Neural cell (in vitro differentiated cells): Measurements from ENCODE around the gene GET4. TPM values are rescaled to one million over a fixed set of nuclear protein-coding genes. Genes with fewer than 3 reads are reported as not detected.

Experiments used
- H2AFZ ChIP-seq: fragments of 200-600, 300-800 bp; sonication (generic), shearing (Covaris generic); 2 replicates; pipeline ENCODE4 v1.6.0; 2014; ENCODE audit warnings: low read depth, mild to moderate bottlenecking, antibody characterized with exemption, low read length, moderate library complexity
- H3F3A ChIP-seq: fragments of 200-600 bp; shearing (Covaris generic); 2 replicates; pipeline ENCODE4 v1.6.1; 2016; ENCODE audit warnings: mild to moderate bottlenecking, moderate library complexity, mixed read lengths, antibody characterized with exemption, low read length; ENCODE audit not compliant: insufficient read depth, poor library complexity, severe bottlenecking
- H3K27ac ChIP-seq: fragments of 200-600, 300-800 bp; sonication (generic), shearing (Covaris generic); 2 replicates; pipeline ENCODE4 v1.5.1; 2014; ENCODE audit warnings: mild to moderate bottlenecking, low read length, moderate library complexity
- H3K27me3 ChIP-seq: fragments of 300-800, 200-600 bp; sonication (generic), shearing (Covaris generic); 2 replicates; pipeline ENCODE4 v1.6.0; 2014; ENCODE audit warnings: mild to moderate bottlenecking, low read depth, low read length, moderate library complexity; ENCODE audit not compliant: insufficient read depth
- H3K36me3 ChIP-seq: fragments of 300-800, 200-600 bp; sonication (generic), shearing (Covaris generic); 2 replicates; pipeline ENCODE4 v1.5.1; 2014; ENCODE audit warnings: mild to moderate bottlenecking, antibody characterized with exemption, low read length, moderate library complexity; ENCODE audit not compliant: insufficient read depth
- H3K4me2 ChIP-seq: fragments of 300-800, 200-600 bp; sonication (generic), shearing (Covaris generic); 2 replicates; pipeline ENCODE4 v1.6.0; 2014; ENCODE audit warnings: mild to moderate bottlenecking, low read length
- H3K4me3 ChIP-seq: fragments of 300-800, 200-600 bp; sonication (generic), shearing (Covaris generic); 2 replicates; pipeline ENCODE4 v1.5.1; 2014; ENCODE audit warnings: mild to moderate bottlenecking, low read length, moderate library complexity
- H3K79me2 ChIP-seq: fragments of 200-600 bp; shearing (Covaris generic); replicated peaks from 2 replicates; pipeline ENCODE4 v1.6.0; 2014; ENCODE audit warnings: mild to moderate bottlenecking, low read length, moderate library complexity; ENCODE audit not compliant: insufficient read depth
- H3K9ac ChIP-seq: fragments of 300-800, 200-600 bp; sonication (generic), shearing (Covaris generic); 2 replicates; pipeline ENCODE4 v1.6.1; 2016; ENCODE audit warnings: mild to moderate bottlenecking, low read length, mixed read lengths
- H3K9me2 ChIP-seq: fragments of 200-600 bp; shearing (Covaris generic); 2 replicates; pipeline ENCODE4 v1.6.1; 2016; ENCODE audit warnings: mild to moderate bottlenecking, low read length, mixed read lengths; ENCODE audit not compliant: insufficient read depth
- H3K9me3 ChIP-seq: fragments of 200-600, 300-800 bp; sonication (generic), shearing (Covaris generic); 2 replicates; pipeline ENCODE4 v1.6.1; 2016; ENCODE audit warnings: mild to moderate bottlenecking, mixed run types, low read length, moderate library complexity, mixed read lengths
- H4K20me1 ChIP-seq: fragments of 200-600 bp; shearing (Covaris generic); 2 replicates; pipeline ENCODE4 v1.6.1; 2016; ENCODE audit warnings: mild to moderate bottlenecking, mixed run types; ENCODE audit not compliant: insufficient read depth
- CTCF ChIP-seq: fragments of 450-650 bp; IDR thresholded peaks from 2 replicates; pipeline ENCODE4 v1.5.1; 2014; ENCODE audit warnings: antibody characterized with exemption, mild to moderate bottlenecking, moderate library complexity; ENCODE audit not compliant: poor library complexity, severe bottlenecking
- EP300 ChIP-seq: fragments of 450-650 bp; conservative IDR thresholded peaks from 2 replicates; pipeline ENCODE4 v1.6.1; 2014; ENCODE audit warnings: antibody characterized with exemption, mild to moderate bottlenecking, moderate library complexity; ENCODE audit not compliant: poor library complexity, severe bottlenecking
- EZH2 ChIP-seq: fragments of 200-600, 300-800 bp; shearing (Covaris generic), sonication (generic); IDR thresholded peaks from 2 replicates; pipeline ENCODE4 v1.6.1; 2014; ENCODE audit warnings: antibody characterized with exemption, low read length, borderline replicate concordance, mild to moderate bottlenecking; ENCODE audit not compliant: insufficient read depth, poor library complexity, severe bottlenecking
- MXI1 ChIP-seq: fragments of 450-650 bp; conservative IDR thresholded peaks from 2 replicates; pipeline ENCODE4 v1.6.1; 2014; ENCODE audit warnings: antibody characterized with exemption, mild to moderate bottlenecking; ENCODE audit not compliant: poor library complexity, severe bottlenecking
- POLR2AphosphoS5 ChIP-seq: IDR thresholded peaks from 2 replicates; pipeline ENCODE4 v1.6.1; 2012
- RAD21 ChIP-seq: fragments of 450-650 bp; conservative IDR thresholded peaks from 2 replicates; pipeline ENCODE4 v1.6.1; 2014; ENCODE audit warnings: antibody characterized with exemption, mild to moderate bottlenecking, moderate library complexity
- REST ChIP-seq: IDR thresholded peaks from 2 replicates; pipeline ENCODE4 v1.6.1; 2012; ENCODE audit warnings: borderline replicate concordance
- SMC3 ChIP-seq: fragments of 450-650 bp; conservative IDR thresholded peaks from 2 replicates; pipeline ENCODE4 v1.6.1; 2014; ENCODE audit warnings: antibody characterized with exemption, mild to moderate bottlenecking, moderate library complexity; ENCODE audit not compliant: poor library complexity
- TAF1 ChIP-seq: IDR thresholded peaks from 2 replicates; pipeline ENCODE4 v1.6.1; 2012; ENCODE audit warnings: low read depth
- polyA plus RNA-seq: library from polyadenylated mRNA; depleted of rRNA; stranded (reverse); fragments of >200 nt; gene quantifications from 2 replicates; pipeline ENCODE4 v1.2.3, GENCODE V29; 2014

The GET4 gene
- polyA plus RNA-seq, 1 donor from 2014 or later = 63.8 TPM

- Histone ChIP-seq H3K27ac (no peak overlapping the region), H3K9me3 (no peaks in the 10 kb centered on the region), H2AFZ (no peak overlapping the region), H3K4me2 (no peak overlapping the region), H3K4me3 (no peak overlapping the region), H4K20me1 (no peaks in the 10 kb centered on the region), H3K9me2 (no peaks in the 10 kb centered on the region), H3K36me3 (no peaks in the 10 kb centered on the region), H3K27me3 (no peaks in the 10 kb centered on the region), H3F3A (no peaks in the 10 kb centered on the region), H3K79me2 (peaks cover 43% of the 10 kb centered on the region), H3K9ac (no peak overlapping the region)
- TF ChIP-seq MXI1 = no peak
- no peak for TF ChIP-seq EZH2
- TF ChIP-seq SMC3 = no peak
- no peak for TF ChIP-seq CTCF
- TF ChIP-seq RAD21 = no peak
- TF ChIP-seq POLR2AphosphoS5 = no peak
- TF ChIP-seq REST = no peak
- no peak for TF ChIP-seq EP300
- no peak for TF ChIP-seq TAF1
Measured at GRCh38 chr7:879093-879492, 2.7 kb downstream of the GET4 start.

- Histone ChIP-seq H3K79me2 (peaks cover 49% of the 10 kb centered on the region), H3K36me3 (no peaks in the 10 kb centered on the region), H4K20me1 (no peaks in the 10 kb centered on the region), H3K27me3 (no peaks in the 10 kb centered on the region), H3K9ac (no peak overlapping the region), H3K4me3 (no peak overlapping the region), H3K27ac (no peak overlapping the region), H3K9me3 (no peaks in the 10 kb centered on the region), H3F3A (no peaks in the 10 kb centered on the region), H3K9me2 (no peaks in the 10 kb centered on the region), H3K4me2 (no peak overlapping the region), H2AFZ (no peak overlapping the region)
- TF ChIP-seq EZH2 (no peak), RAD21 (no peak), TAF1 (no peak), SMC3 (no peak), EP300 (no peak), CTCF (no peak), REST (no peak), POLR2AphosphoS5 (no peak), MXI1 (no peak)
Measured at GRCh38 chr7:879706-880105, 3.4 kb downstream of the GET4 start.
